ENCODE data around the gene ZBTB26. TPM values are rescaled to one million over a fixed set of nuclear protein-coding genes. Genes with fewer than 3 reads are reported as not detected.

Gene ZBTB26
- total and polyA plus RNA-seq, 2 donors (not counting 1 experiment from before 2014, with no cell fraction given), result 4.7 to 16.4 TPM

DNA sequence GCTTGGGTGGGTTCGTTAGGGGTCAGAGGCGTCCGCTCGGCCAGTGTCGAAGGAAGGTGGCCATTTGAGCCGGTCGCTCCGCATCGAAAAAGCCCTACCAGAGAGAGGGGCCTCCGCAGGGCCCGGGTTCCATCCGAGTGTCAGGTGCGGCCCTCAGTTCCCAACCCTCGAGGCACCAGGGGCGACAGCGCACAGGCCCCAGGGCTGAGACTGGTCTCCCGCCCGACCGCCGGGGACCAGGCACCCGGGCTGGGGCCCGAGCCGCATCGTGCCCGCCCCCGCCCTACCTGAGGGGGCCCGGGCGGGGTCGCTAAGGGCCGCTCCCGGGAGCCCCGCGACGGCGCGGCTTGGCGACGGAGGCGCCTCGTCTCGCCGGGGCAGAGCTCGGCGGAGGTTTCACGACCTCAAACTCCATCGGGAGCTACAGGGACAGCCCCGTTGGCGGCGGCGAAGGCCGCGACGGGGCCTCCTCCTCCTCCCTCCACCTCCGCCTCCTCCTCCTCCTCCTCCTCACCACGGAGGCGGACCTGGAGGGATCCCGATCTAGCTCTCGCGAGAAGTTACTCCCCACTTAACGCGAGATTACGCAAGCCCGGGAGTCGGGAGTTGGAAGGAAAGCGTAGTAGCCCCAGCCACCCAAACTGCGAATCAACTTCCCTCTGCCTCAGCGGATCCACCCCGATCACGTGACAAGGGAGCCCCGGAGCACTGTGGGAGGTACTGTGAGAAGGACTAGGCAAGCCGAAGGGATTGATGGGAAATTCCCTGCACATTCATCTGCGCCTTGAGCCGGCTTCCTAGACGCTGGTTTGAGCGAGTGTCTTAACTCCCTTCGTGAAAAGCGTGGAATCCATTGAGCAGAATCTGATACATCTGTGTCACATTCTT lies 26.2 kb downstream of the ZBTB26 start, which contains the start of gene RC3H2:
TSS of gene RC3H2 (minus strand) at position 537 of the 888 bp plus-strand sequence. CDS start 7,850 bp downstream, outside the sequence.
- Histone ChIP-seq H3K4me3 (ENCODE audit: control extremely low read depth in 1 of 5, extremely low read depth in 1 of 5, insufficient read depth in 1 of 5, low read depth in 2 of 5, low read length in 4 of 5) (peak within 1 kb of the TSS; percentile 67 to 95 (median 85)), H3K4me2 (replicated peaks; ENCODE audit: low read depth, low read length, poor library complexity, severe bottlenecking) (peak within 1 kb of the TSS; percentile 89), H3K9ac (ENCODE audit: low read length) (peak within 1 kb of the TSS; percentile 97), H3K4me1 (ENCODE audit: control insufficient read depth in 2 of 2, insufficient read depth in 2 of 2, low read length in 2 of 2) (peaks cover 17 to 28% of the 10 kb centered on the region in 2 donors), H3K9me3 (ENCODE audit: control extremely low read depth in 1 of 3, control insufficient read depth in 2 of 3, insufficient read depth in 1 of 3, low read length in 2 of 3) (no peaks in the 10 kb centered on the region), H3K79me2 (ENCODE audit: control insufficient read depth, insufficient read depth, low read length) (peaks cover 59% of the 10 kb centered on the region), H3K27me3 (replicated peaks in 1 of 4; ENCODE audit: control extremely low read depth in 1 of 4, control insufficient read depth in 3 of 4, insufficient read depth in 4 of 4, low read length in 3 of 4) (no peaks in the 10 kb centered on the region), H3K36me3 (replicated peaks in 1 of 2; ENCODE audit: control extremely low read depth in 1 of 2, control insufficient read depth in 1 of 2, extremely low read depth in 1 of 2, insufficient read depth in 2 of 2, low read length in 1 of 2) (peaks cover 0 to 3% of the 10 kb centered on the region in 2 experiments), H3K27ac (ENCODE audit: low read length in 2 of 2) (peak within 1 kb of the TSS; percentile 79 to 94), H2AFZ (ENCODE audit: insufficient read depth, low read depth, low read length, poor library complexity, severe bottlenecking) (peak within 1 kb of the TSS; percentile 89), H4K20me1 (ENCODE audit: control insufficient read depth, insufficient read depth, low read length, poor library complexity, severe bottlenecking) (no peaks in the 10 kb centered on the region)
- Mint-ChIP-seq H3K27me3 (no peaks in the 10 kb centered on the region), H3K27ac (peak within 1 kb of the TSS; percentile 99), H3K9me3 (ENCODE audit: insufficient read depth) (no peaks in the 10 kb centered on the region), H3K4me3 (peak within 1 kb of the TSS; percentile 97), H3K4me1 (peaks cover 29% of the 10 kb centered on the region)
- DNase-seq (peak; percentile 99), ATAC-seq (ENCODE audit: low read depth) (peak; percentile 91)
- under 1% methylated on average over 59 of the region's 77 CpGs for WGBS (ENCODE audit: insufficient coverage)
- intact Hi-C loops (cut with micrococcal nuclease), result loop anchor here (1.0 to 10.0 kb wide), 7 partner anchors 8 to 440 kb away; partner anchors contain the start of genes PDCL, STRBP, ZBTB26 and ZBTB6
- POLR2A ChIA-PET, result interaction anchor here (0.6 to 2.9 kb wide), 4 partner anchors 8 to 36 kb away, joined by 3 to 28 read pairs (median 10); partner anchors contain the start of genes RABGAP1, ZBTB26 and ZBTB6
- CTCF ChIA-PET, result interaction anchor here (0.8 to 2.5 kb wide), 9 partner anchors 8 to 445 kb away, joined by 3 to 14 read pairs (median 4); partner anchors contain the start of genes PDCL, RABGAP1 and ZBTB6
- TF ChIP-seq, protein P1, sequence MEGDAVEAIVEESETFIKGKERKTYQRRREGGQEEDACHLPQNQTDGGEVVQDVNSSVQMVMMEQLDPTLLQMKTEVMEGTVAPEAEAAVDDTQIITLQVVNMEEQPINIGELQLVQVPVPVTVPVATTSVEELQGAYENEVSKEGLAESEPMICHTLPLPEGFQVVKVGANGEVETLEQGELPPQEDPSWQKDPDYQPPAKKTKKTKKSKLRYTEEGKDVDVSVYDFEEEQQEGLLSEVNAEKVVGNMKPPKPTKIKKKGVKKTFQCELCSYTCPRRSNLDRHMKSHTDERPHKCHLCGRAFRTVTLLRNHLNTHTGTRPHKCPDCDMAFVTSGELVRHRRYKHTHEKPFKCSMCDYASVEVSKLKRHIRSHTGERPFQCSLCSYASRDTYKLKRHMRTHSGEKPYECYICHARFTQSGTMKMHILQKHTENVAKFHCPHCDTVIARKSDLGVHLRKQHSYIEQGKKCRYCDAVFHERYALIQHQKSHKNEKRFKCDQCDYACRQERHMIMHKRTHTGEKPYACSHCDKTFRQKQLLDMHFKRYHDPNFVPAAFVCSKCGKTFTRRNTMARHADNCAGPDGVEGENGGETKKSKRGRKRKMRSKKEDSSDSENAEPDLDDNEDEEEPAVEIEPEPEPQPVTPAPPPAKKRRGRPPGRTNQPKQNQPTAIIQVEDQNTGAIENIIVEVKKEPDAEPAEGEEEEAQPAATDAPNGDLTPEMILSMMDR (IDR thresholded peaks at IDR 0.05), result peak; percentile 12
- no peak for TF ChIP-seq EZH2 (IDR thresholded peaks at IDR 0.05; ENCODE audit: borderline replicate concordance, insufficient read depth, low read depth, low read length, poor library complexity, severe bottlenecking)
